HepG2 (cell line): ENCODE measurements around the gene PALM3.

ENCODE experiments used
- CEBPB ChIP-seq: IDR thresholded peaks from 2 replicates; pipeline ENCODE4 v1.6.1; 2011; ENCODE audit warnings: low read depth, low read length, improper control_type of control experiment, borderline replicate concordance
- GTF2F1 ChIP-seq: fragments of 150-350 bp; IDR thresholded peaks from 2 replicates; pipeline ENCODE4 v1.6.1; 2014; ENCODE audit warnings: low read length
- JUNB ChIP-seq: sonication (generic); formaldehyde crosslinking; IDR thresholded peaks from 2 replicates; pipeline ENCODE4 v1.8.0; 2022; ENCODE audit warnings: missing genetic modification reagents, mild to moderate bottlenecking, borderline replicate concordance
- NCOA1 ChIP-seq: sonication (generic); formaldehyde crosslinking; IDR thresholded peaks from 2 replicates; pipeline ENCODE4 v1.9.0; 2021; ENCODE audit warnings: missing genetic modification reagents
- STAT5B ChIP-seq: sonication (generic); formaldehyde crosslinking; IDR thresholded peaks from 2 replicates; pipeline ENCODE4 v1.4.0; 2020; ENCODE audit warnings: missing genetic modification reagents
- TAF1 ChIP-seq: sonication (generic); formaldehyde crosslinking; IDR thresholded peaks from 2 replicates; pipeline ENCODE4 v1.4.0; 2020; ENCODE audit warnings: missing genetic modification reagents
- ZBTB1 ChIP-seq: sonication (generic); formaldehyde crosslinking; IDR thresholded peaks from 2 replicates; pipeline ENCODE4 v1.4.0; 2020; ENCODE audit warnings: missing genetic modification reagents, borderline replicate concordance
- ZNF569 ChIP-seq: sonication (generic); formaldehyde crosslinking; IDR thresholded peaks from 2 replicates; pipeline ENCODE4 v1.5.0; 2020; ENCODE audit warnings: mild to moderate bottlenecking, missing genetic modification reagents, moderate library complexity, borderline replicate concordance
- TF ChIP-seq, protein P1 (sequence below): sonication (generic); formaldehyde crosslinking; IDR thresholded peaks from 2 replicates; pipeline ENCODE4 v1.5.0; 2020; ENCODE audit warnings: mild to moderate bottlenecking, missing genetic modification reagents, moderate library complexity

DNA sequence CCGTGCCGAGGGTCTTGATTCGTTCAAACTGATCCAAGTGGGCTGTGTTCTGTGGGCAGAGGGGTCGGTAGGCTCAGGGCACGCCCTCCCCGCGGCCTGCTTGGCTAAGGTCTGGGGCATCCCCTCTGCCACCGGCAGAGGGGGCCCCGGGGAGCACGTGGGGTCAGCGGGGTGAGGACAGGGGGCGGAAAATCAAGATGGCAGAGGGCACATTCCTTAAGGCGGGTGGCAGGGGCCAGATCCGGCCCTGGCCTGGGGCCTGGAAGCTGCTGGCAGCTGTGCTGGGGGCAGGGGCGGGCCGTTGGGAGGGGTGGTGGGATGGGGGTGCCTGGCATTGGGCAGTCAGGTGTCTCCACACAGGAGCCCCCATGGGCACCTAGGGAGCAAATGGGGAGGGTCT lies 45.0 kb upstream of the PALM3 start:
- no peak for TF ChIP-seq TAF1
- TF ChIP-seq NCOA1 = no peak
- no peak for TF ChIP-seq GTF2F1
- TF ChIP-seq ZNF569 (CRISPR knock-in tag) = no peak
- no peak for TF ChIP-seq ZBTB1
- no peak for TF ChIP-seq STAT5B
- TF ChIP-seq CEBPB = no peak
- TF ChIP-seq, protein P1, sequence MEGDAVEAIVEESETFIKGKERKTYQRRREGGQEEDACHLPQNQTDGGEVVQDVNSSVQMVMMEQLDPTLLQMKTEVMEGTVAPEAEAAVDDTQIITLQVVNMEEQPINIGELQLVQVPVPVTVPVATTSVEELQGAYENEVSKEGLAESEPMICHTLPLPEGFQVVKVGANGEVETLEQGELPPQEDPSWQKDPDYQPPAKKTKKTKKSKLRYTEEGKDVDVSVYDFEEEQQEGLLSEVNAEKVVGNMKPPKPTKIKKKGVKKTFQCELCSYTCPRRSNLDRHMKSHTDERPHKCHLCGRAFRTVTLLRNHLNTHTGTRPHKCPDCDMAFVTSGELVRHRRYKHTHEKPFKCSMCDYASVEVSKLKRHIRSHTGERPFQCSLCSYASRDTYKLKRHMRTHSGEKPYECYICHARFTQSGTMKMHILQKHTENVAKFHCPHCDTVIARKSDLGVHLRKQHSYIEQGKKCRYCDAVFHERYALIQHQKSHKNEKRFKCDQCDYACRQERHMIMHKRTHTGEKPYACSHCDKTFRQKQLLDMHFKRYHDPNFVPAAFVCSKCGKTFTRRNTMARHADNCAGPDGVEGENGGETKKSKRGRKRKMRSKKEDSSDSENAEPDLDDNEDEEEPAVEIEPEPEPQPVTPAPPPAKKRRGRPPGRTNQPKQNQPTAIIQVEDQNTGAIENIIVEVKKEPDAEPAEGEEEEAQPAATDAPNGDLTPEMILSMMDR = no peak
- TF ChIP-seq JUNB (CRISPR knock-in tag) = no peak
